Activated CD4-positive, alpha-beta memory T cell treated with anti-CD3 and anti-CD28 coated beads, Interleukin-2, amount 10 ng/mL, durations not matched to agents 7 days and 5 days (primary cell): ENCODE data around the gene MYL1. TPM values are rescaled to one million over a fixed set of nuclear protein-coding genes. Genes with fewer than 3 reads are reported as not detected.

Experiments used
- CTCF ChIA-PET: fragments of 350-600 bp; sonication (Branson Sonifier 250); formaldehyde crosslinking; loops from one replicate; lab custom pipeline; 2021; ENCODE audit warnings: antibody characterized with exemption, inconsistent platforms; lab: Charles Lee
- POLR2A ChIA-PET: fragments of 350-600 bp; sonication (Branson Sonifier 250); formaldehyde crosslinking; loops from one replicate; lab custom pipeline; 2021; ENCODE audit warnings: antibody characterized with exemption; lab: Charles Lee
- DNase-seq: peaks from one replicate; pipeline ENCODE4 v3.0.0-alpha.2; 2020
- H3K27ac Mint-ChIP-seq: one replicate; pipeline ENCODE4 v1.8.0; 2021; ENCODE audit warnings: mild to moderate bottlenecking, mixed read lengths
- H3K27me3 Mint-ChIP-seq: one replicate; pipeline ENCODE4 v1.8.0; 2021; ENCODE audit warnings: mixed read lengths
- H3K36me3 Mint-ChIP-seq: one replicate; pipeline ENCODE4 v1.8.0; 2021; ENCODE audit warnings: low read depth, mixed read lengths
- H3K4me1 Mint-ChIP-seq: one replicate; pipeline ENCODE4 v1.8.0; 2021; ENCODE audit warnings: mixed read lengths
- H3K4me3 Mint-ChIP-seq: one replicate; pipeline ENCODE4 v1.8.0; 2021; ENCODE audit warnings: mild to moderate bottlenecking, mixed read lengths
- H3K9me3 Mint-ChIP-seq: one replicate; pipeline ENCODE4 v1.8.0; 2021; ENCODE audit warnings: mixed read lengths
- total RNA-seq, 2 experiments: library from RNA; stranded (reverse); gene quantifications; one replicate each; pipeline ENCODE4 v1.2.3, GENCODE V29; 2021

The MYL1 gene
- total RNA-seq, 2 experiments from 2014 or later, result not detected

GRCh38 chr2:210302326-210302725 lies 12.6 kb downstream of the MYL1 start:
- no peak overlapping the region for H3K4me3 Mint-ChIP-seq
- no peaks in the 10 kb centered on the region for H3K4me1 Mint-ChIP-seq
- no peaks in the 10 kb centered on the region for H3K9me3 Mint-ChIP-seq
- DNase-seq, result no peak
- no peak overlapping the region for H3K27ac Mint-ChIP-seq
- no peaks in the 10 kb centered on the region for H3K36me3 Mint-ChIP-seq
- H3K27me3 Mint-ChIP-seq, result no peaks in the 10 kb centered on the region
- ChIA-PET CTCF (no interaction called here), POLR2A (no interaction called here)

DNA sequence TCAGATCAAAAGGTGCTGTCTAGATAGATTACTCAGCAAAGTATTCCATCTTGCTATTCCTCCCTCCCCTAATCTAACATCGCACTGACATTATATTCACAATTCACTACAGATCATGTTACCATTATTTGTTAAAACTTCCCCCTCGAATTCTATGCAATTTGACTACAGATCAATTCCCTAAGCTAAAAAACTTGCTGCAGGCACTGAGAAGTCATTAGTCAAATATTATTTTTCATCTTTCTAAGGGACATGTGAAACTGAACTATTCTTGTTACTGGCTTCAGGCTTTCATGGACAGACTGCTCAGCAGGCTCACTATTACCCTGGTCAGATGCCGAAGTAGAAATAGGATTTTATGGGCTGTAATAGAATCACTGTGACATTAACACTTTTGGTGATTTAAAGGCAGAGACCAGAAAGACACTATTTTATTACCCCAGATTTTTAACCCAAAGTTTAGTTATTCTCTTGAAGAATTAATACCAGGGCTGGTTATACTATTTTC lies 15.1 kb downstream of the MYL1 start:
- Mint-ChIP-seq H3K27me3 (no peaks in the 10 kb centered on the region), H3K4me1 (no peaks in the 10 kb centered on the region), H3K36me3 (no peaks in the 10 kb centered on the region), H3K9me3 (no peaks in the 10 kb centered on the region), H3K27ac (no peak overlapping the region), H3K4me3 (no peak overlapping the region)
- ChIA-PET POLR2A (no interaction called here), CTCF (no interaction called here)
- no peak for DNase-seq

- DNase-seq, result no peak
- H3K4me1 Mint-ChIP-seq, result no peaks in the 10 kb centered on the region
- H3K36me3 Mint-ChIP-seq, result no peaks in the 10 kb centered on the region
- no peaks in the 10 kb centered on the region for H3K27me3 Mint-ChIP-seq
- H3K4me3 Mint-ChIP-seq, result no peak overlapping the region
- ChIA-PET POLR2A (no interaction called here), CTCF (no interaction called here)
- no peaks in the 10 kb centered on the region for H3K9me3 Mint-ChIP-seq
- H3K27ac Mint-ChIP-seq, result no peak overlapping the region
Observed at GRCh38 chr2:210288408-210288807, 26.6 kb downstream of the MYL1 start.

- Mint-ChIP-seq H3K27me3 (no peaks in the 10 kb centered on the region), H3K4me1 (no peaks in the 10 kb centered on the region), H3K36me3 (no peaks in the 10 kb centered on the region), H3K27ac (no peak overlapping the region), H3K4me3 (no peak overlapping the region), H3K9me3 (no peaks in the 10 kb centered on the region)
- no peak for DNase-seq
- ChIA-PET POLR2A (no interaction called here), CTCF (no interaction called here)
Observed at GRCh38 chr2:210287301-210287700, 27.7 kb downstream of the MYL1 start.

- Mint-ChIP-seq H3K27me3 (no peaks in the 10 kb centered on the region), H3K36me3 (no peaks in the 10 kb centered on the region), H3K4me1 (no peaks in the 10 kb centered on the region), H3K4me3 (no peak overlapping the region), H3K9me3 (no peaks in the 10 kb centered on the region), H3K27ac (no peak overlapping the region)
- ChIA-PET CTCF (no interaction called here), POLR2A (no interaction called here)
- DNase-seq, result no peak
Observed at GRCh38 chr2:210286123-210286680, 28.8 kb downstream of the MYL1 start.

DNA sequence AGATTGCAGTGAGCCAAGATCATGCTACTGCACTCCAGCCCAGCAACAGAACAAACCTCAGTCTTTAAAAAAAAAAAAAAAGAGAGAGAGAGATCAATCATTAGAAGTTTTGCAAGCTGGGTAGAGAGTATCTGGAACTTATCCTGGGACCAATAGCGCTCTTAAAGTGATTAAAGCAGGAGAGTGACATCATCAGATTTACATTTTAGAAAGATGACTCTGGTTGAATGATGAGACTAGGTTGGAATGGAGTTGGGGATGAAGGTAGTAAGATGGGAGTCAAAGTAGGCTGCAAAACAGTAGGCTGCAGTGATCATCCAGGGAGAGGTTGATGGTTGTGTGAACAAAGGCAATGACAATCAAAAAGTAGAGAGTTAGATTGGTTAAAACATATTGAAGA lies 37.8 kb downstream of the MYL1 start:
- ChIA-PET CTCF (no interaction called here), POLR2A (no interaction called here)
- Mint-ChIP-seq H3K9me3 (no peaks in the 10 kb centered on the region), H3K27me3 (no peaks in the 10 kb centered on the region), H3K27ac (no peak overlapping the region), H3K4me1 (no peaks in the 10 kb centered on the region), H3K4me3 (no peak overlapping the region), H3K36me3 (no peaks in the 10 kb centered on the region)
- no peak for DNase-seq

- POLR2A ChIA-PET, result no interaction called here
Observed at GRCh38 chr2:210271300-210271699, 43.7 kb downstream of the MYL1 start.

DNA sequence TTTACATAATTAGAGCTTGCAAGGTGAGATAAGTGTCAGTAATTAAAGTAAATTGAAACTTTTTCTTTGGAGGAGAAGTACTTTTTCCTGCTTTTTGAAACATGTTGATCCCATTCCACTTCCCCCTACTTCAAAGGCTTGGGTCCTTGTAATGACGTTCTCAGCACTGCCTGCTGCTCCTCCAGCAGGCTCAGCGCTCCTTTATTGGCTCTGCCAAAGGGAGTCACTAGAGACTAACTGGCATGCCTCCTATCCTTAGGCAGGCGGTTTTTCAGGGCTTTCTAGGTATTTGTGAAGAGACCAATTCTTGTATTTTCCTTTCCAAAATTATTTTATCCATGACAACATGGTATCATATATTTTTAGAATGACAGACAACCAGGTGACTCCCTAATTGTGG lies 45.8 kb downstream of the MYL1 start:
- no peak for DNase-seq
- no peaks in the 10 kb centered on the region for H3K27me3 Mint-ChIP-seq
- ChIA-PET POLR2A (no interaction called here), CTCF (no interaction called here)
- H3K36me3 Mint-ChIP-seq, result no peaks in the 10 kb centered on the region
- H3K4me3 Mint-ChIP-seq, result no peak overlapping the region
- no peak overlapping the region for H3K27ac Mint-ChIP-seq
- H3K4me1 Mint-ChIP-seq, result no peaks in the 10 kb centered on the region
- H3K9me3 Mint-ChIP-seq, result no peaks in the 10 kb centered on the region

More at GRCh38 chr2:210271300-210271699, 43.7 kb downstream of the MYL1 start:
- H3K4me1 Mint-ChIP-seq, result no peaks in the 10 kb centered on the region
- H3K27me3 Mint-ChIP-seq, result no peaks in the 10 kb centered on the region
- H3K36me3 Mint-ChIP-seq, result no peaks in the 10 kb centered on the region
- H3K4me3 Mint-ChIP-seq, result no peak overlapping the region
- CTCF ChIA-PET, result no interaction called here
- H3K27ac Mint-ChIP-seq, result no peak overlapping the region
- no peak for DNase-seq
- no peaks in the 10 kb centered on the region for H3K9me3 Mint-ChIP-seq

DNA sequence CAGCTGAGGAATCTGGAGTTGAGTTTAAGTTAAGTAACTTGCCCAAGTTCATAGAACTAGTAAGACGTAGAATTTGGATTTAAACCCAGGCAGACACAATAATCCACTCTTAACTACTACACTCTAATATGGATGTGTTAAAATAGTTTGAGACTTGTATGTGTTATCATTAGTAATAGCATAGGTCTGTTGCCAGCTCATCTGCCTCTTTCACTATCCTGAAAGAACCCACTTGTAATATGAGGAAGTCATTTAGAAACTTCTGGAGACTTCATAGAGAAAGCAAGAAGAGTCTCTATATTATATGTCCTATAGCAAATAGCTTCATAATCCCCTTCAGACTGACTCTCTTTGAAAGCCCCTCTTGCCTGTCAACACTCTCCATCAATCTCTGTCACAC lies 46.7 kb downstream of the MYL1 start:
- Mint-ChIP-seq H3K4me3 (no peak overlapping the region), H3K27me3 (no peaks in the 10 kb centered on the region), H3K27ac (no peak overlapping the region), H3K9me3 (no peaks in the 10 kb centered on the region), H3K36me3 (no peaks in the 10 kb centered on the region), H3K4me1 (no peaks in the 10 kb centered on the region)
- ChIA-PET POLR2A (no interaction called here), CTCF (no interaction called here)
- no peak for DNase-seq

- ChIA-PET CTCF (no interaction called here), POLR2A (no interaction called here)
- Mint-ChIP-seq H3K9me3 (no peaks in the 10 kb centered on the region), H3K4me3 (no peak overlapping the region), H3K4me1 (no peaks in the 10 kb centered on the region), H3K27ac (no peak overlapping the region), H3K36me3 (no peaks in the 10 kb centered on the region), H3K27me3 (no peaks in the 10 kb centered on the region)
- DNase-seq, result no peak
Observed at GRCh38 chr2:210267698-210268097, 47.3 kb downstream of the MYL1 start.

GRCh38 chr2:210264282-210264681 lies 50.7 kb downstream of the MYL1 start:
- Mint-ChIP-seq H3K36me3 (no peaks in the 10 kb centered on the region), H3K9me3 (no peaks in the 10 kb centered on the region), H3K4me1 (no peaks in the 10 kb centered on the region), H3K27me3 (no peaks in the 10 kb centered on the region), H3K4me3 (no peak overlapping the region), H3K27ac (no peak overlapping the region)
- POLR2A ChIA-PET, result no interaction called here
- DNase-seq, result no peak
- CTCF ChIA-PET, result no interaction called here

DNA sequence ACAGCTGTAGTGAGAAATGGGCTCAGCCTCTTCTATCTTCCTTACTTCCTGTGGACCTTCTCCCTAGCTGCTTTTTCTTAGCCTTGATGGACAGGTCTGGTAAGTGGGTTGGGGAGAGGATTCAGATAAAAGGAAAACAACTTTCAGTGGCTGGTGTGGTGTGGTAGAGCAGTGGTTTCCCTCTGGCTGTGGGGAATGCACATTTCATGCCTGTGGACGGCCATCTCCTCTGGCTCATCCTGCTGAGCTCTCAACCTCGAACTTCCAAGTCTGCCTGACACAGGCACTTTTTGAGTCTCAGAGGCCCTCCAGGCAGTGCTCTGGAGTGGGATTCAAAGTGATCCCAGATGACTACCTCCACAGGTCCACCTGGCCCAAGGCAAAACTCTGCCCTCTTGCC lies 51.1 kb downstream of the MYL1 start:
- H3K4me1 Mint-ChIP-seq, result no peaks in the 10 kb centered on the region
- DNase-seq, result no peak
- CTCF ChIA-PET, result no interaction called here
- no peaks in the 10 kb centered on the region for H3K9me3 Mint-ChIP-seq
- POLR2A ChIA-PET, result no interaction called here
- H3K27me3 Mint-ChIP-seq, result no peaks in the 10 kb centered on the region
- no peak overlapping the region for H3K4me3 Mint-ChIP-seq
- no peaks in the 10 kb centered on the region for H3K36me3 Mint-ChIP-seq
- no peak overlapping the region for H3K27ac Mint-ChIP-seq

- CTCF ChIA-PET, result no interaction called here
- POLR2A ChIA-PET, result no interaction called here
- Mint-ChIP-seq H3K4me1 (no peaks in the 10 kb centered on the region), H3K36me3 (no peaks in the 10 kb centered on the region), H3K27ac (no peak overlapping the region), H3K9me3 (no peaks in the 10 kb centered on the region), H3K4me3 (no peak overlapping the region), H3K27me3 (no peaks in the 10 kb centered on the region)
- DNase-seq, result no peak
Observed at GRCh38 chr2:210262036-210262435, 52.9 kb downstream of the MYL1 start.

GRCh38 chr2:210259687-210260086 lies 55.3 kb downstream of the MYL1 start:
- ChIA-PET POLR2A (no interaction called here), CTCF (interaction anchor here (1.1 kb wide), 1 partner anchor 11 kb away, joined by 4 read pairs; no protein-coding TSS in a partner anchor)
- no peaks in the 10 kb centered on the region for H3K36me3 Mint-ChIP-seq
- H3K4me1 Mint-ChIP-seq, result no peaks in the 10 kb centered on the region
- H3K27ac Mint-ChIP-seq, result no peak overlapping the region
- H3K27me3 Mint-ChIP-seq, result no peaks in the 10 kb centered on the region
- H3K4me3 Mint-ChIP-seq, result no peak overlapping the region
- DNase-seq, result no peak
- H3K9me3 Mint-ChIP-seq, result no peaks in the 10 kb centered on the region
